Superior temporal gyrus (tissue), 1 donor: ENCODE measurements around the gene TNC.

Experiments used
- DNase-seq: peaks from one replicate; pipeline ENCODE4 v3.0.0-alpha.2; 2016; ENCODE audit errors: extremely low spot score

The TNC gene

GRCh38 chr9:115012486-115012885 is 105.5 kb downstream of the TNC start:
- DNase-seq, result no peak

GRCh38 chr9:115010874-115011273 is 107.1 kb downstream of the TNC start:
- no peak for DNase-seq

- DNase-seq, result no peak
Measured at GRCh38 chr9:115008536-115009270, 109.3 kb downstream of the TNC start.

GRCh38 chr9:115006660-115007059 is 111.3 kb downstream of the TNC start:
- peak; percentile 49 for DNase-seq

- DNase-seq, result no peak
Measured at GRCh38 chr9:115005322-115005721, 112.6 kb downstream of the TNC start.

- DNase-seq, result no peak
Measured at GRCh38 chr9:115004545-115004944, 113.4 kb downstream of the TNC start.

- DNase-seq, result no peak
Measured at GRCh38 chr9:115002371-115003120, 115.4 kb downstream of the TNC start.

GRCh38 chr9:115000217-115000639 is 117.7 kb downstream of the TNC start:
- DNase-seq, result no peak

- DNase-seq, result no peak
Measured at GRCh38 chr9:114998326-114998725, 119.6 kb downstream of the TNC start.

GRCh38 chr9:114995681-114996221 is 122.2 kb downstream of the TNC start:
- DNase-seq, result no peak

- no peak for DNase-seq
Measured at GRCh38 chr9:114994768-114995167, 123.2 kb downstream of the TNC start.

GRCh38 chr9:114991861-114992260 is 126.1 kb downstream of the TNC start:
- DNase-seq, result no peak

GRCh38 chr9:114990901-114991300 is 127.1 kb downstream of the TNC start:
- DNase-seq, result no peak

- DNase-seq, result no peak
Measured at GRCh38 chr9:114989600-114990410, 128.2 kb downstream of the TNC start.

- no peak for DNase-seq
Measured at GRCh38 chr9:114988962-114989599, 128.9 kb downstream of the TNC start.

- DNase-seq, result no peak
Measured at GRCh38 chr9:114987116-114987515, 130.8 kb downstream of the TNC start.

GRCh38 chr9:114985959-114986501 is 131.9 kb downstream of the TNC start:
- DNase-seq, result no peak

GRCh38 chr9:114981063-114981462 is 136.9 kb downstream of the TNC start:
- no peak for DNase-seq

GRCh38 chr9:114973216-114973615 is 144.7 kb downstream of the TNC start:
- DNase-seq, result no peak

GRCh38 chr9:114972510-114973136 is 145.3 kb downstream of the TNC start:
- no peak for DNase-seq
